K562 (cell line): ENCODE data around the gene BLOC1S4. TPM values are rescaled to one million over a fixed set of nuclear protein-coding genes. Genes with fewer than 3 reads are reported as not detected.
A peak's percentile ranks its signal among the peaks of the same experiment; 100 is the strongest.

Experiments
- BRCA1 ChIP-seq, 2 experiments: fragments of 450-650 bp in 1 of 2; sonication (generic) in 1 of 2; formaldehyde crosslinking in 1 of 2; IDR thresholded peaks; 2 replicates each; pipeline versions ENCODE4 v1.5.0 to v1.6.1; 2017 to 2020; ENCODE audit warnings: mild to moderate bottlenecking in 1 of 2, missing genetic modification reagents in 1 of 2
- FOXJ2 ChIP-seq: fragments of 200-800 bp; sonication (Bioruptor generic); IDR thresholded peaks from 2 replicates; pipeline ENCODE4 v1.6.1; 2016; ENCODE audit warnings: missing genetic modification characterization, missing compliant biosample characterization
- GABPB2 ChIP-seq: fragments of 250-450 bp; sonication (Bioruptor Pico); conservative IDR thresholded peaks from 2 replicates; pipeline ENCODE4 v1.5.1; 2021; ENCODE audit warnings: mild to moderate bottlenecking
- HMG20B ChIP-seq: fragments of 250-450 bp; sonication (Bioruptor Pico); IDR thresholded peaks from 2 replicates; pipeline ENCODE4 v1.5.0; 2021; ENCODE audit warnings: mild to moderate bottlenecking
- MBD2 ChIP-seq: sonication (generic); IDR thresholded peaks from 2 replicates; pipeline ENCODE4 v1.6.1; 2016; ENCODE audit warnings: low read depth, borderline replicate concordance
- MECOM ChIP-seq: fragments of 250-450 bp; sonication (Bioruptor Pico); IDR thresholded peaks from 2 replicates; pipeline ENCODE4 v1.8.0; 2022; ENCODE audit warnings: inconsistent platforms
- PRPF4 ChIP-seq: fragments of 200-400 bp; formaldehyde crosslinking; IDR thresholded peaks from one replicate; pipeline ENCODE4 v1.6.1; 2017; ENCODE audit warnings: low read length, low read depth, mild to moderate bottlenecking; ENCODE audit not compliant: insufficient read depth, poor library complexity, severe bottlenecking
- REST ChIP-seq, 2 experiments: fragments of 450-650 bp; formaldehyde crosslinking in 1 of 2; IDR thresholded peaks; 2 replicates each; pipeline versions ENCODE4 v1.4.0 to v1.6.1; 2014 to 2020; ENCODE audit warnings: mild to moderate bottlenecking in 2 of 2, borderline replicate concordance in 1 of 2, low read depth in 1 of 2
- SAFB ChIP-seq: fragments of 200-400 bp; formaldehyde crosslinking; IDR thresholded peaks from 2 replicates; pipeline ENCODE4 v1.6.1; 2017; ENCODE audit warnings: low read depth, low read length, borderline replicate concordance
- SMAD2 ChIP-seq: fragments of 150-350 bp; IDR thresholded peaks from 2 replicates; pipeline ENCODE4 v1.6.1; 2014; ENCODE audit warnings: low read depth, mild to moderate bottlenecking, low read length
- SMARCE1 ChIP-seq: fragments of 450-650 bp; IDR thresholded peaks from 2 replicates; pipeline ENCODE4 v1.7.1; 2016; ENCODE audit warnings: mild to moderate bottlenecking
- SRF ChIP-seq, 2 experiments: fragments of 250-450, 450-650 bp in 1 of 2; sonication (Bioruptor Pico) in 1 of 2; sonication (generic) in 1 of 2; formaldehyde crosslinking; IDR thresholded peaks; 2 replicates each; pipeline versions ENCODE4 v1.5.0 to v1.5.1; 2020 to 2022; ENCODE audit warnings: mild to moderate bottlenecking in 1 of 2, missing genetic modification reagents in 1 of 2
- SRSF3 ChIP-seq: fragments of 200-400 bp; formaldehyde crosslinking; IDR thresholded peaks from 2 replicates; pipeline ENCODE4 v1.6.1; 2016; ENCODE audit warnings: mild to moderate bottlenecking, low read length, moderate library complexity; ENCODE audit not compliant: insufficient read depth
- TAL1 ChIP-seq: fragments of 450-650 bp; IDR thresholded peaks from 2 replicates; pipeline ENCODE4 v1.6.1; 2016; ENCODE audit warnings: mild to moderate bottlenecking
- XRCC3 ChIP-seq: fragments of 450-650 bp; IDR thresholded peaks from 2 replicates; pipeline ENCODE4 v1.6.1; 2017; ENCODE audit warnings: mild to moderate bottlenecking, moderate library complexity
- ZKSCAN8 ChIP-seq: fragments of 200-800 bp; sonication (Bioruptor generic); IDR thresholded peaks from 2 replicates; pipeline ENCODE4 v1.6.1; 2016; ENCODE audit warnings: missing genetic modification characterization, missing compliant biosample characterization
- ZNF3 ChIP-seq: fragments of 250-450 bp; sonication (Bioruptor Pico); IDR thresholded peaks from 2 replicates; pipeline ENCODE4 v1.5.0; 2021; ENCODE audit warnings: mild to moderate bottlenecking, moderate library complexity
- ZZZ3 ChIP-seq: fragments of 450-650 bp; IDR thresholded peaks from 2 replicates; pipeline ENCODE4 v1.6.1; 2016; ENCODE audit warnings: antibody characterized with exemption, mild to moderate bottlenecking, moderate library complexity
- polyA plus RNA-seq, 8 experiments: library from polyadenylated mRNA; depleted of rRNA in 4 of 8; stranded (reverse) in 5 of 8; unstranded in 3 of 8; fragments of >200 nt; fragmentation: Nextera tagmentation in 2 of 8; fragmentation: Illumina TruSeq in 1 of 8; extraction: Ambion mirVana in 2 of 8; extraction: Trizol in 1 of 8; gene quantifications; 2 replicates each; pipeline versions ENCODE4 v1.2.1 to v1.2.3, GENCODE V29; 2011 to 2014; ENCODE audit warnings: inconsistent platforms in 1 of 8, missing spikeins in 1 of 8
- total RNA-seq, 7 experiments: library from RNA; depleted of rRNA in 6 of 7; stranded (reverse); fragments of >200 nt in 6 of 7; fragmentation: Illumina TruSeq in 2 of 7; extraction: Trizol in 2 of 7; gene quantifications; 2 replicates each; pipeline versions ENCODE4 v1.2.1 to v1.2.3, GENCODE V29; 2011 to 2021; ENCODE audit warnings: low replicate concordance in 1 of 7
- TF ChIP-seq, protein P1 (sequence below): fragments of 250-450 bp; sonication (Bioruptor Pico); IDR thresholded peaks from 2 replicates; pipeline ENCODE4 v1.5.0; 2020; ENCODE audit warnings: mild to moderate bottlenecking

Gene BLOC1S4
- total and polyA plus RNA-seq, 9 of the 15 experiments (the other 6 are each of a cell fraction or from before 2014, with no cell fraction given): 3.1 to 31.6 (median 11.2) TPM

DNA sequence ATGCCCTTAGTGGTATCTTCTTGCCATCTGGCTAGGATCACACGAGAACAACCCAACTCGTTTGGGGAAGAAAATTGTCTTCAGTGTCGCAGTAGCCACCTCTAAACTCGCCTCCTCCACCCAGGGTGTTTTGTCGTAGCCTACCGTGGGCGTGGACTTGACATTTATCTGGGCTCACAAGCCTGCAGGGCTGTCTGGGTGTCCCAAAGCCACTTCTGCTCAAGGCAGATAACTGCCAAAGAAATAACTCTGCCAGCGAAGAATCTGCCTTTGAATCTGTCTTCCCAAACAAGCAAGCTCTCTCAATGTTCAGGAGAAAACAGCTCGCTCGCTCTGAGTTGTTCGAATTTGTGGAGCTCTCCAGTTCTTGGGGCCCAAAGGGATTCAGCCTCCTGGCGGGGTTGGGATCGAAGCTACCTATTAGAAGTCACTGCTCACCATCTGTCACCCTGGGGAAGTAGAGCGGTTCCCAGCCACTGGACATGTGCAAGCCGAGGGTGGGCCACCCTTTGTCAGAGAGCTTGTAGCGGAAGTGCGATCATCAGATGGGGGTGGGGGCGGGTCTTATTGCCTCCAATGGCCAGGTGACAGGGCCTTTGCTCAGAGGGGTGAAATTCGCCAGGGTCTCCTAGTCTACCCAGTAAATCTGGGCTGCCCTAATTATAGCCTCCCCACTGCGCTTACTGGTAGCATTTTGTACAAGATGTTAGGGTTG, 14.8 kb downstream of the BLOC1S4 start (continued):
- peak; percentile 48; the same call in 1 of the 2 replicates for TF ChIP-seq REST (IDR thresholded peaks at IDR 0.05; ENCODE audit: borderline replicate concordance)
- TF ChIP-seq REST (CRISPR knock-in tag; IDR thresholded peaks at IDR 0.05; ENCODE audit: low read depth): no peak
- peak; percentile 75; the same call in 1 of the 2 replicates for TF ChIP-seq FOXJ2 (tag)
- no peak for TF ChIP-seq PRPF4
- TF ChIP-seq SMAD2: no peak
- peak; percentile 99 for TF ChIP-seq TAL1
- no peak for TF ChIP-seq ZZZ3
- TF ChIP-seq SAFB: no peak; the same call in 1 of the 2 replicates
- 0 out of 4 replicates have a peak, but pooled peaks of 1 of the 2 experiments have one; percentile 53 for TF ChIP-seq SRF (CRISPR knock-in tag; IDR thresholded peaks at IDR 0.05)
- peak; percentile 96 for TF ChIP-seq SMARCE1
- TF ChIP-seq ZNF3 (CRISPR knock-in tag): no peak
- TF ChIP-seq HMG20B (CRISPR knock-in tag): no peak
- TF ChIP-seq MECOM (CRISPR knock-in tag): 0 out of 2 replicates have a peak, but pooled peaks have one; percentile 24
- no peak for TF ChIP-seq BRCA1 (IDR thresholded peaks at IDR 0.05)
- no peak for TF ChIP-seq BRCA1 (CRISPR knock-in tag; IDR thresholded peaks at IDR 0.05)
- no peak for TF ChIP-seq SRSF3
- TF ChIP-seq, protein P1, sequence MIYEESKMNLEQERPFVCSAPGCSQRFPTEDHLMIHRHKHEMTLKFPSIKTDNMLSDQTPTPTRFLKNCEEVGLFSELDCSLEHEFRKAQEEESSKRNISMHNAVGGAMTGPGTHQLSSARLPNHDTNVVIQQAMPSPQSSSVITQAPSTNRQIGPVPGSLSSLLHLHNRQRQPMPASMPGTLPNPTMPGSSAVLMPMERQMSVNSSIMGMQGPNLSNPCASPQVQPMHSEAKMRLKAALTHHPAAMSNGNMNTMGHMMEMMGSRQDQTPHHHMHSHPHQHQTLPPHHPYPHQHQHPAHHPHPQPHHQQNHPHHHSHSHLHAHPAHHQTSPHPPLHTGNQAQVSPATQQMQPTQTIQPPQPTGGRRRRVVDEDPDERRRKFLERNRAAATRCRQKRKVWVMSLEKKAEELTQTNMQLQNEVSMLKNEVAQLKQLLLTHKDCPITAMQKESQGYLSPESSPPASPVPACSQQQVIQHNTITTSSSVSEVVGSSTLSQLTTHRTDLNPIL (CRISPR knock-in tag): no peak
- peak; percentile 77 for TF ChIP-seq MBD2
- TF ChIP-seq GABPB2: no peak
- no peak for TF ChIP-seq ZKSCAN8 (CRISPR knock-in tag)
- no peak for TF ChIP-seq XRCC3
